ENCODE results near the gene ESR1.

DNA sequence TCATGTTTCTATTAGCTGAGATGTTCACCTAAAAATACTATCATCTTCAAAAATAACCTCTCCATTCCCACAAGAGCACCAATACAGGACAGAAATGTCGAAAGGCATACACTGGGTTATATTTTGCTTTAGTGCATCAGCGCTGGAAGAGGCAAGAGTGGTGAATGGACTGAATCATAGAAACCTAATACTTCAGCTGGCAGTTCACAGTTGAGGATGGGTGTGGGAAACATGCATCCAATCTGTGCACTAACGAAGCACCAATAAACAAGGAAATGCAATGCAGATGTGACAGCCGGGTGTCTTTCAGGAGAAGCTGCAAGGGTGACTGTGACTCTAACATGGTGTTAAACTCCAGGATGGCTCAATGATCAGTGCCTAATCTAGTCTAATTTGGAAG, 365.8 kb downstream of the ESR1 start:
- TF ChIP-seq, protein P1, sequence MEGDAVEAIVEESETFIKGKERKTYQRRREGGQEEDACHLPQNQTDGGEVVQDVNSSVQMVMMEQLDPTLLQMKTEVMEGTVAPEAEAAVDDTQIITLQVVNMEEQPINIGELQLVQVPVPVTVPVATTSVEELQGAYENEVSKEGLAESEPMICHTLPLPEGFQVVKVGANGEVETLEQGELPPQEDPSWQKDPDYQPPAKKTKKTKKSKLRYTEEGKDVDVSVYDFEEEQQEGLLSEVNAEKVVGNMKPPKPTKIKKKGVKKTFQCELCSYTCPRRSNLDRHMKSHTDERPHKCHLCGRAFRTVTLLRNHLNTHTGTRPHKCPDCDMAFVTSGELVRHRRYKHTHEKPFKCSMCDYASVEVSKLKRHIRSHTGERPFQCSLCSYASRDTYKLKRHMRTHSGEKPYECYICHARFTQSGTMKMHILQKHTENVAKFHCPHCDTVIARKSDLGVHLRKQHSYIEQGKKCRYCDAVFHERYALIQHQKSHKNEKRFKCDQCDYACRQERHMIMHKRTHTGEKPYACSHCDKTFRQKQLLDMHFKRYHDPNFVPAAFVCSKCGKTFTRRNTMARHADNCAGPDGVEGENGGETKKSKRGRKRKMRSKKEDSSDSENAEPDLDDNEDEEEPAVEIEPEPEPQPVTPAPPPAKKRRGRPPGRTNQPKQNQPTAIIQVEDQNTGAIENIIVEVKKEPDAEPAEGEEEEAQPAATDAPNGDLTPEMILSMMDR (IDR thresholded peaks at IDR 0.05): no peak
- no peak for TF ChIP-seq POLR2A (IDR thresholded peaks at IDR 0.05; ENCODE audit: low read depth)

Data from esophagus muscularis mucosa (tissue), 3 donors.